Astrocyte (in vitro differentiated cells and primary cell): ENCODE measurements around the gene TFDP2. TPM values are rescaled to one million over a fixed set of nuclear protein-coding genes. Genes with fewer than 3 reads are reported as not detected.
"Not testable (repeated sequence)": the region's sequence is repeated elsewhere in the genome, so short reads cannot be mapped to it uniquely, and the experiment has no call there.

ENCODE experiments used
- DNase-seq: peaks from one replicate; pipeline ENCODE4 v3.0.0-alpha.2; 2010; ENCODE audit warnings: low read depth
- FAIRE-seq: peaks from 2 replicates; lab custom pipeline; 2011; peaks lifted over from hg19 to GRCh38; lab: Jason Lieb, UNC
- H2AFZ ChIP-seq: 2 replicates; pipeline ENCODE4 v1.6.0; 2012; ENCODE audit warnings: low read depth, low read length, inconsistent platforms
- H3K27ac ChIP-seq: 2 replicates; pipeline ENCODE4 v1.5.1; 2011; ENCODE audit warnings: low read depth, low read length, inconsistent platforms
- H3K27me3 ChIP-seq: 2 replicates; pipeline ENCODE4 v1.6.0; 2011; ENCODE audit warnings: low read length, inconsistent platforms; ENCODE audit not compliant: insufficient read depth
- H3K36me3 ChIP-seq: 2 replicates; pipeline ENCODE4 v1.5.1; 2011; ENCODE audit warnings: low read length, inconsistent platforms; ENCODE audit not compliant: insufficient read depth
- H3K4me1 ChIP-seq: 2 replicates; pipeline ENCODE4 v1.5.1; 2011; ENCODE audit warnings: low read length, inconsistent platforms; ENCODE audit not compliant: insufficient read depth
- H3K4me2 ChIP-seq: 2 replicates; pipeline ENCODE4 v1.6.0; 2012; ENCODE audit warnings: low read length, inconsistent platforms
- H3K4me3 ChIP-seq: 2 replicates; pipeline ENCODE4 v1.5.1; 2011; ENCODE audit warnings: low read depth, mild to moderate bottlenecking, low read length, inconsistent platforms; ENCODE audit not compliant: insufficient read depth
- H3K79me2 ChIP-seq: 2 replicates; pipeline ENCODE4 v1.6.0; 2012; ENCODE audit warnings: mild to moderate bottlenecking, low read length, inconsistent platforms; ENCODE audit not compliant: insufficient read depth
- H3K9ac ChIP-seq: 2 replicates; pipeline ENCODE4 v1.6.0; 2012; ENCODE audit warnings: mild to moderate bottlenecking, low read length, inconsistent platforms
- H3K9me3 ChIP-seq: 2 replicates; pipeline ENCODE4 v1.5.1; 2012; ENCODE audit warnings: low read depth, mild to moderate bottlenecking, low read length, inconsistent platforms; ENCODE audit not compliant: insufficient read depth
- H4K20me1 ChIP-seq: 2 replicates; pipeline ENCODE4 v1.6.0; 2012; ENCODE audit warnings: low read length, inconsistent platforms; ENCODE audit not compliant: insufficient read depth
- H3K27ac Mint-ChIP-seq: one replicate; pipeline ENCODE4 v1.8.0; 2021; ENCODE audit warnings: mild to moderate bottlenecking, mixed read lengths; ENCODE audit not compliant: unreplicated experiment
- H3K27me3 Mint-ChIP-seq: one replicate; pipeline ENCODE4 v1.8.0; 2021; ENCODE audit warnings: low read depth, mixed read lengths; ENCODE audit not compliant: unreplicated experiment
- H3K36me3 Mint-ChIP-seq: one replicate; pipeline ENCODE4 v1.8.0; 2021; ENCODE audit warnings: low read depth, mixed read lengths; ENCODE audit not compliant: unreplicated experiment
- H3K4me1 Mint-ChIP-seq: one replicate; pipeline ENCODE4 v1.8.0; 2021; ENCODE audit warnings: low read depth, mixed read lengths; ENCODE audit not compliant: unreplicated experiment
- H3K4me3 Mint-ChIP-seq: one replicate; pipeline ENCODE4 v1.8.0; 2021; ENCODE audit warnings: mild to moderate bottlenecking, moderate library complexity, mixed read lengths; ENCODE audit not compliant: unreplicated experiment
- H3K9me3 Mint-ChIP-seq: one replicate; pipeline ENCODE4 v1.8.0; 2021; ENCODE audit warnings: mild to moderate bottlenecking, mixed read lengths; ENCODE audit not compliant: unreplicated experiment
- EZH2 ChIP-seq: IDR thresholded peaks from 2 replicates; pipeline ENCODE4 v1.6.1; 2012; ENCODE audit warnings: mild to moderate bottlenecking, low read length, inconsistent platforms; ENCODE audit not compliant: insufficient read depth
- total RNA-seq: library from RNA; stranded (reverse); gene quantifications from 2 replicates; pipeline ENCODE4 v1.2.1, GENCODE V29; 2021
- TF ChIP-seq, protein P1 (sequence below): IDR thresholded peaks from 2 replicates; pipeline ENCODE4 v1.5.1; 2011; ENCODE audit warnings: low read depth, mild to moderate bottlenecking, inconsistent platforms, low read length, moderate library complexity; ENCODE audit not compliant: insufficient read depth

Gene TFDP2
- total RNA-seq, 1 donor from 2014 or later: 51.0 TPM

DNA sequence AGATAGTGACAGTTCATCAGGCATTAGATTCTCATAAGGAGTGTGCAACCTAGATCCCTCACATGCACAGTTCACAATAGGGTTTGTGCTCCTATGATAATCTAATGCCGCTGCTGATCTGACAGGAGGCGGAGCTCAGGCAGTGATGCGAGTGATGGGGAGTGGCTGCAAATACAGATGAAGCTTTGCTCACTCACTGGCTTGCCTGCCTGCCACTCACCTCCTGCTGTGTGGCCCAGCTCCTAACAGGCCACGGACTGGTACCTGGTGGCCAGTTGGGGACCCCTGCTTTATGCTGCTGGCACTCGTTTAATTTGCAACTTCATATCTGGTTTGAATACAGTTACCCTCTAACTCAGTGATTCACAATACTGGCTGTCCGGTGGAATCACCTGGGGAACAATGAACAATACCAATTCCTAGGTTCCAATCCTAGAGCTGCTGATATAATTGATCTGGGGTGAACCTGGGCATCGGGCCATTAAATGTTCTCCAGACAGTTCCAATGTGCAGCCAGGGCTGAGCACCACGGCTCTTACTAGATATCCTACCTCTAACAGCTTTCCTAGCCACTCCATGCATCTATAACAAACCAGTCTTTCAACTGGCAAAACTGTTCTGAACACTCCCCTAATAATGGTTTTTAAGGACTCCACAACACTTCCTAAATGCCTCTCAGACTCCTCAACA lies 141.5 kb downstream of the TFDP2 start:
- Histone ChIP-seq H2AFZ (no peak overlapping the region), H4K20me1 (peaks cover 31% of the 10 kb centered on the region), H3K4me1 (no peaks in the 10 kb centered on the region), H3K9me3 (no peaks in the 10 kb centered on the region), H3K9ac (no peak overlapping the region), H3K27me3 (no peaks in the 10 kb centered on the region), H3K4me2 (no peak overlapping the region), H3K27ac (no peak overlapping the region), H3K79me2 (peaks cover 22% of the 10 kb centered on the region), H3K36me3 (no peaks in the 10 kb centered on the region), H3K4me3 (no peak overlapping the region)
- no peaks in the 10 kb centered on the region for H3K9me3 Mint-ChIP-seq
- no peaks in the 10 kb centered on the region for H3K27me3 Mint-ChIP-seq
- peaks cover 11% of the 10 kb centered on the region for H3K4me1 Mint-ChIP-seq
- TF ChIP-seq, protein P1, sequence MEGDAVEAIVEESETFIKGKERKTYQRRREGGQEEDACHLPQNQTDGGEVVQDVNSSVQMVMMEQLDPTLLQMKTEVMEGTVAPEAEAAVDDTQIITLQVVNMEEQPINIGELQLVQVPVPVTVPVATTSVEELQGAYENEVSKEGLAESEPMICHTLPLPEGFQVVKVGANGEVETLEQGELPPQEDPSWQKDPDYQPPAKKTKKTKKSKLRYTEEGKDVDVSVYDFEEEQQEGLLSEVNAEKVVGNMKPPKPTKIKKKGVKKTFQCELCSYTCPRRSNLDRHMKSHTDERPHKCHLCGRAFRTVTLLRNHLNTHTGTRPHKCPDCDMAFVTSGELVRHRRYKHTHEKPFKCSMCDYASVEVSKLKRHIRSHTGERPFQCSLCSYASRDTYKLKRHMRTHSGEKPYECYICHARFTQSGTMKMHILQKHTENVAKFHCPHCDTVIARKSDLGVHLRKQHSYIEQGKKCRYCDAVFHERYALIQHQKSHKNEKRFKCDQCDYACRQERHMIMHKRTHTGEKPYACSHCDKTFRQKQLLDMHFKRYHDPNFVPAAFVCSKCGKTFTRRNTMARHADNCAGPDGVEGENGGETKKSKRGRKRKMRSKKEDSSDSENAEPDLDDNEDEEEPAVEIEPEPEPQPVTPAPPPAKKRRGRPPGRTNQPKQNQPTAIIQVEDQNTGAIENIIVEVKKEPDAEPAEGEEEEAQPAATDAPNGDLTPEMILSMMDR: no peak
- no peak for TF ChIP-seq EZH2
- peaks cover 2% of the 10 kb centered on the region for H3K36me3 Mint-ChIP-seq
- no peak overlapping the region for H3K27ac Mint-ChIP-seq
- DNase-seq (no peak), FAIRE-seq (no peak)
- no peak overlapping the region for H3K4me3 Mint-ChIP-seq

DNA sequence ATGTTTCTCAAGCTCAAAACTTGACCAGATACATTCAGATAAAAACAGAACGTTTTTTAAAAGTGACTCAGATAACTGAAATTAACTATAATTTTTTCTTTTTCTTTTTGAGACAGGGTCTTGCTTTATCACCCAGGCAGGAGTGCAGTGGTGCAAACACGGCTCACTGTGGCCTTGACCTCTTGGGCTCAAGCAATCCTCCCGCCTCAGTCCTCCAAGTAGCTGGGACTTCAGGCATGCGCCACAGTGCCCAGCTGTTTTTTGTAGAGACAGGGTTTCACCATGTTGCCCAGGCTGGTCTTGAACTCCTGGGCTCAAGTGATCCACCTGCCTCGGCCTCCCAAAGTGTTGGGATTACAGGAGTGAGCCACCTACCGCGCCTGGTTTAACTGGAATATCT lies 144.4 kb downstream of the TFDP2 start:
- not testable (repeated sequence) for H3K27me3 ChIP-seq, H3K9me3 Mint-ChIP-seq, H3K36me3 ChIP-seq, H3K4me3 ChIP-seq, H3K9me3 ChIP-seq, H3K36me3 Mint-ChIP-seq, H3K27me3 Mint-ChIP-seq, FAIRE-seq, H3K4me2 ChIP-seq, H3K4me1 ChIP-seq, H3K27ac Mint-ChIP-seq, H2AFZ ChIP-seq, H3K27ac ChIP-seq, DNase-seq, H3K4me3 Mint-ChIP-seq, H3K9ac ChIP-seq
- Histone ChIP-seq H4K20me1 (peaks cover 39% of the 10 kb centered on the region), H3K79me2 (peaks cover 14% of the 10 kb centered on the region)
- H3K4me1 Mint-ChIP-seq: peaks cover 11% of the 10 kb centered on the region

DNA sequence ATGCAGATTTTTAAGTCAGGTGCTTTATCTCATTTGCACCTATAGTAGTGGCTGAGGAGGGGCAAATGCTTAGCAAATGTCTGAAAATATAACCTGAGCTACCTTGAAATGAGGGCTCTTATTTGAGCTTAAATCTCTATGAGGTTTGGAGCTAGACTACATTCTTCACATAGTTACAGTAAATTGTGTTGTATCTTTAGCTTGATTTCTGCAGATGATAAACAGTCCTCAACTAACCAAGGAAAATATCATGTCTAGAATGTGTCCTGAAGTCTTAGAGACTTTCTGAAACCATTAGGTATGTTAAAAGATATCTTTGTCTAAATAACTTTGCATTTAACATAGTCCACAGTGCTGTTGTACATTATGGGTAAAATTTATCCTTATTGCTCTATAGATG lies 145.3 kb downstream of the TFDP2 start:
- no peaks in the 10 kb centered on the region for H3K36me3 ChIP-seq
- no peak overlapping the region for H3K27ac ChIP-seq
- DNase-seq: no peak
- H4K20me1 ChIP-seq: peaks cover 33% of the 10 kb centered on the region
- no peaks in the 10 kb centered on the region for H3K27me3 ChIP-seq
- no peak overlapping the region for H3K4me2 ChIP-seq
- no peak overlapping the region for H3K4me3 ChIP-seq
- H3K9ac ChIP-seq: no peak overlapping the region
- Mint-ChIP-seq H3K36me3 (peaks cover 6% of the 10 kb centered on the region), H3K27ac (no peak overlapping the region), H3K27me3 (no peaks in the 10 kb centered on the region), H3K4me3 (no peak overlapping the region), H3K4me1 (peaks cover 11% of the 10 kb centered on the region), H3K9me3 (no peaks in the 10 kb centered on the region)
- peaks cover 8% of the 10 kb centered on the region for H3K79me2 ChIP-seq
- no peaks in the 10 kb centered on the region for H3K9me3 ChIP-seq
- H3K4me1 ChIP-seq: no peaks in the 10 kb centered on the region
- H2AFZ ChIP-seq: no peak overlapping the region
- no peak for TF ChIP-seq EZH2
- TF ChIP-seq, protein P1: no peak
- no peak for FAIRE-seq
